GM10847 (cell line): ENCODE data around the gene ACLY.

Source experiments
- POLR2A ChIP-seq: IDR thresholded peaks from 2 replicates; pipeline ENCODE4 v1.6.1; 2011; ENCODE audit not compliant: insufficient read length; ENCODE audit errors: extremely low read depth

Gene ACLY

GRCh38 chr17:41906465-41907184, 12.1 kb downstream of the ACLY start:
- TF ChIP-seq POLR2A, result no peak

- TF ChIP-seq POLR2A, result no peak
Measured at GRCh38 chr17:41905172-41905571, 13.6 kb downstream of the ACLY start.

GRCh38 chr17:41904242-41904841, 14.4 kb downstream of the ACLY start:
- TF ChIP-seq POLR2A, result no peak

- no peak for TF ChIP-seq POLR2A
Measured at GRCh38 chr17:41901646-41902045, 17.1 kb downstream of the ACLY start.

GRCh38 chr17:41896726-41897125, 22.0 kb downstream of the ACLY start:
- no peak for TF ChIP-seq POLR2A

GRCh38 chr17:41895617-41896016, 23.1 kb downstream of the ACLY start:
- TF ChIP-seq POLR2A, result no peak

GRCh38 chr17:41894791-41895331, 23.9 kb downstream of the ACLY start:
- no peak for TF ChIP-seq POLR2A

- no peak for TF ChIP-seq POLR2A
Measured at GRCh38 chr17:41893384-41893783, 25.4 kb downstream of the ACLY start.

GRCh38 chr17:41892021-41892376, 26.8 kb downstream of the ACLY start:
- no peak for TF ChIP-seq POLR2A

GRCh38 chr17:41891135-41892020, 27.4 kb downstream of the ACLY start:
- TF ChIP-seq POLR2A, result no peak

- no peak for TF ChIP-seq POLR2A
Measured at GRCh38 chr17:41888332-41888965, 30.3 kb downstream of the ACLY start.

- no peak for TF ChIP-seq POLR2A
Measured at GRCh38 chr17:41885733-41886132, 33.0 kb downstream of the ACLY start.

- TF ChIP-seq POLR2A, result no peak
Measured at GRCh38 chr17:41882756-41883155, 36.0 kb downstream of the ACLY start.

GRCh38 chr17:41880130-41880529, 38.6 kb downstream of the ACLY start:
- no peak for TF ChIP-seq POLR2A

- no peak for TF ChIP-seq POLR2A
Measured at GRCh38 chr17:41873559-41874292, 45.0 kb downstream of the ACLY start.

GRCh38 chr17:41871789-41872188, 47.0 kb downstream of the ACLY start:
- no peak for TF ChIP-seq POLR2A
